Stimulated activated CD4-positive, alpha-beta T cell treated with anti-CD3 and anti-CD28 coated beads, Interleukin-12 subunit alpha, Interleukin-12 subunit beta, amount 100 ng/mL, for 4 hours (primary cell): ENCODE measurements around the gene ZCCHC7.
"Not testable (repeated sequence)": the region's sequence is repeated elsewhere in the genome, so short reads cannot be mapped to it uniquely, and the experiment has no call there.

ENCODE experiments used
- DNase-seq: peaks from one replicate; pipeline ENCODE4 v3.0.0-alpha.2; 2020

The ZCCHC7 gene

DNA sequence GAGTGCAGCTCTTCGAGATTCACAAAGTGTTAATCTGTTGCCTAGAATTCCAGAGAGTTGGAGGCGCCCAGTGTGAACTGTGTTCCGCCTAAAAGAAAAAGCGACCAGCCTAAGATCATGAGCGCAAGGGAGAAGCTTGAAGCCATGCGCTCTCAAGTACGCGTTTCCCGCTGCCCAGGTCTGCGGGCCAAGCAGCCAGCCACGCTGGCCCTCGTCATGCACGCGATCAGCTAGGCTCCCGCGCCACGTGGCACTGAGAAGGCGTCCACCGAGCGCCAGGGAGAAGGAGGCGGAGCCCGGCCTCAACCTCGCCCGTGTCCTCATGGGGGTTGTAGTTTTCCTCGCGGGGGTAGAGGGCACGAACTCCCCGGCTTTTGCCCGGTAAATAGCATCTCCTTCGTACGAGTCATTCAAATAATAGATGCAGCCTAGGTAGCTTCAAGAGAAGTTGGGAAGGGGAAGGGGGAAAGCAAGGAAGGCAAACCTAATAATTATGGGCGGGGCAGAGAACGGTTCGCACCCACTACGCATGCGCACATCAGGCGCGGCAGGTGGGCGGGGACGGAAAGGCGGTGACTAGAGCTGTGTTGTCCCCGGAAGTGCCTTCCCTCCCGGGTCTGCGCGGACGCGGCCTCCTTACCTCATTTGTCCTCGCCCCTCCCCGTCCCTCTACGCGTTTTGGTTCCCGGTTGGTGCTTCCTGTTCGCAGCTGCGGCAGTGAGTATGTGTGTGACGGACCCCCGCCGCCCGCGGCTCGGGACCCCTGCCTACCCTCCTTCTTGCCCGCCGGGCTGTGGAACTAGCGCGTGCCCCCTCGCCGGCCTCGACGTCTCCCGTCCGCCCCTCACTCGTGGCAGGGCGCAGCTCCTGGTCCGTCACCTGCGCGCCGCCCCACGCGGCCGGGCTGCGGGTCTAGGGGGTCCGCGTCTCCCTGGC is at the start of gene ZCCHC7:
ZCCHC7 (plus strand) TSS at position 668 of the 936 bp plus-strand sequence.
- DNase-seq, result peak; percentile 96

DNA sequence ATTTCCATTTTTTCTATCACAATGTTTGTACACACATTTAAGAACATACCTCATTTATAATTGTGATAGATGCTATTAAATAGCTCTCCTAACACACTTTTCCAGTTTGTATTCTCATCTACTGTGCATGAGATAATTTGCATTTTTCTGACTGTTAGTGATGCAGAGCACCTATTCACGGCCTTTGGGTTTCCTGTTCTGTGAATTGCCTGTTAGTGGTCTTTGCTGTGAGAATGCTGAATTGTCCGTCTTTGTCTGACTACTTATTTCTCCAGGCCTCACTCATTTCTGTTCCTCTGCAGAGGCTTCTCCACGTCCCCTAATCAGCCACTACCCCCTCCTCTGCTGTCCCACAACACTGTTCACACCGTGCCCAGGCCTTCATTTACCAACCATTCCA is 45.6 kb upstream of the ZCCHC7 start:
- DNase-seq, result not testable (repeated sequence)

DNA sequence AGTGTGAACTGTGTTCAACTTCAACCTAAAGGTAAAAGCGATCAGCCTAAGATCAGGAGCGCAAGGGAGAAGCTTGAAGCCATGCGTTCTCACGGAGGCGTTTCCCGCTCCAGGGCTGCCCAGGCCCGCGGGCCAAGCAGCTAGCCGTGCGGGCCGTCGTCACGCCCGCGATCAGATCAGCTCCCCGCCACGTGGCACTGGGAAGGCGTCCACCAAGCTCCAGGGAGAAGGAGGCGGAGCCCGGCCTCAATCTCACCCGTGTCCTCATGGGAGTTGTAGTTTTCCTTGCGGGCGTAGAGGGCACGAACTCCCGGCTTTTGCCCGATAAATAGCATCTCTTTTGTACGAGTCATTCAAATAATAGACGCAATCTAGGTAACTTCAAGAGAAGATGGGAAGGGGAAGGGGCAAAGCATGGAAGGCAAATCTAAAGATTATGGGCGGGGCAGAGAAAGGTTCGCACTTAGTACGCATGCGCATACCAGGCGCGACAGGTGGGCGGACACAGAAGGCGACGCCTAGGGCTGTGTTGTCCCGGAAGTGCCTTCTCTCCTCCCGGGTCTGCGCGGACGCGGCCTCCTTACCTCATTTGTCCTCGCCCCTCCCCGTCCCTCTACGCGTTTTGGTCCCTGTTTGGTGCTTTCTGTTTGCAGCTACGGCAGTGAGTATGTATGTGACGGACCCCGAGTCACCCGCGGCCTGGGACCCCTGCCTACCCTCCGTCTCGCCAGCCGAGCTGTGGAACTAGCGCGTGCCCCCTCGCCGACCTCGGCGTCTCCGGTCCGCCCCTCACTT is 40.8 kb upstream of the ZCCHC7 start:
- peak; percentile 87 for DNase-seq

DNA sequence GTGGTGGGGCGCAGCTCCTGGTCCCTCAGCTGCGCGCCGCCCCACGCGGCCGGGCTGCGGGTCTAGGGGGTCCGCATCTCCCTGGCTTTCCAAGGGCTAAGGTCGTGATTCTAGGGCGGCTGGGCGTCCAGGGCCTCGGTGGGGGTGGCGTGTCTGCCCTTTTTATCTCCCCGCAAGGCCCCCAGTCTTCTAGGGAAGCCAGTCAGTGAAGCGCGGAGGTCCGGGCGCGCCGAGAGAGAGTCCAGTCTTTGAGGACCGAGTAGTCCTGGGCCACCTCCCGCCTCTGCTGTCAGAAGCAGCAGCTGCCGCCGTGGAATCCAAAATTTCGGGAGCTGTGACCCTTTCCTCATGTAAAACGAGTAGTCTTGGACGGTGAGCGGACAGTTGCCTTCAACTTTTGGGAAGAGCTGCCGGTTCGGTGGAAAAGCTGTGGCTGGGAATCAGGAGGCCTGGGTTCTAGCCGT is 40.2 kb upstream of the ZCCHC7 start:
- not testable (repeated sequence) for DNase-seq

DNA sequence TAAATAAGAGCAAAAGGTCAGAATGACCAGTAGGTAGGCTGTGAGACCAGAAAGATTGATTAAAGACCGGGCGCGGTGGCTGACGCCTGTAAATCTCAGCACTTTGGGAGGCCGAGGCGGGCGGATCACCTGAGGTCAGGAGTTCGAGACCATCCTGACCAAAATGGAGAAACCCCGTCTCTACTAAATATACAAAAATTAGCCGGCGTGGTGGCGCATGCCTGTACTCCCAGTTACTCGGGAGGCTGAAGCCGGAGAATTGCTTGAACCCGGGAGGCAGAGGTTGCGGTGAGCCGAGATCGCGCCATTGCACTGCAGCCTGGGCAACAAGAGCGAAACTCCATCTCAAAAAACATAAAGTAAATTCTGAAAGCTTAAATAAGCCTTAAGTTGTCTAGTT is 38.9 kb upstream of the ZCCHC7 start:
- not testable (repeated sequence) for DNase-seq

DNA sequence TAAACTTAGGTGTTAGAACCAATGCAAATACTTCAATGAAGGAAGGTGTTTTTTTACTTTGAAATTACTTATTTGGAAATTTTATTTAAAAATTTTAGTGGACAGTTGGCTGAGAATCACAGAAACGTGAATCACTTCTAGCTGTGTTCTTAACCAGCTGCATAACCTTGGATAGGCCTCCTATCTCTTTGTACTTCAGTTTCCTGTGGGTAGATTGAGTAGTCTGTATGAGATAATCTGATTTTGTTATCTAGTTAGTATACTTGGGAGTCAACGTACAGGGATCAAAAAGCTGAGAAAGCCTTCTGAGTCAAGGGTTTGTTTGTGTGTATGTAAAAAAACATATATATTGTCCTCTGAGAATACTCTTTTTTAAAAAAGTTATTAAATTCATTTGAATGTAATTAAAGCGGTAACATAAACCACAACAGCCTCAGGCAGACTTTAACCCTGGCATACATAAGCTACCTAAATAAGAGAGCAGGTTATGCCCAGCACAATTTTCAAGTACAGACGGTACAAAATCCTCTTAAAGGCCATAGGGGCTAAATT is 38.1 kb upstream of the ZCCHC7 start:
- DNase-seq, result no peak

DNA sequence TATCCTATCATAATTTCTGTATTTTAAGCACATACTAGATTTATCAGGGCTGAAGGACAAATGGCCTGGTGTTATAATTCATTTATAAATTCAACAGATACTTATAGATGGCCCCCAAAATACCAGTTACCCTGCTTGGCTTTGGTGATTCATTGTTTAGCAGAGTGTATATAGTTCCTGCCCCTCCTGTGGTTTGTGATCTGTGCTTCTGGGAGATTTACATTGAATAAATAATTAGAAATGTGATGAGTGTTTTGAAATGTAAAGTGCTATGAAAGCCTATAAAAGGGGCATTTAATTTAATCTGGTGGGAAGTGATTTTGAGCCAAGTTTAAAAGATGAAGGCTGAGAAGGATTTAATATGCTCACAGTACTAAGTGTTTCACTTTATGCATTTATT is 36.7 kb upstream of the ZCCHC7 start:
- DNase-seq, result no peak

DNA sequence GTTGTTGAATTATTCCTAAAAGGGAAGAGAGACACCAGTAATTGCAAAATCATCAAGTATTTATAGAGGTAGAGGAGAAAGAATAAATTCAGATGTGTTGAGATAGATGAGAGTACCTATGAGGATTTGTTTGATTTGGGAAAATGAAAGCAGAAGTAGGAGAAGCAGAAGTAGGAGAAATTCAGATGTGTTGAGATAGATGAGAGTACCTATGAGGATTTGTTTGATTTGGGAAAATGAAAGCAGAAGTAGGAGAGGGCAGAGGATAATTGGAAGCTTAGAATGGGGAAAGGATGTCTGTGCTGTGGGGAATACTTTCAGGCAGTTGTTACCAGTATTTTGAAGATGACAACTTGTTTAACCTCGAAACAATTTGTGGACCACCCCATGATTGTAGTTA is 35.1 kb upstream of the ZCCHC7 start:
- no peak for DNase-seq

DNA sequence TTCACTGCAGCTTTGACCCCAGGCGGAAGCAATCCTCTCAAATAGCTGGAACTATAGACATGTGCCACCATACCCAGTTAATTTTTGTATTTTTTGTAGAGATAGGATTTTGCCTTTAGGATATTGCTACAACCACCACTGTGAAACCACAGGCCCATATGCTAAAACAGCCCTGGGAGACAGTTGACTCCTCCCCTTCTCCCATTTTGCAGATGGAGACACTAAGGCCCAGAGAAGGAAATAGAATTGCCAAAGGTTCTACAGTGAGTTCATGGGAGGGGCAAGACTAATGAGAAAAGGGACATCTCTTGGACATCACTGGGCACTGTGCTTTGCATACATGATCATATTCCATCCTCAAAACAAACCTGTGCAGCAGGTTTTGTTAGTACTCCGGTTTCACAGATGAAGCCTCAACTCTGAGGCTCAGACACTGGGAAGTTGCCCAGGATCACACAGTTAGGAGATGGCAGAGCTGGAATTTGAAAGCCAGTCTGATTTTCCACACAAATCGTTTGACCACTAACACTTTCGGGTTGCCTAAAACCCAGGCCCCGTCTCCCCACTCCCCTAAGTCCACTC is 27.6 kb upstream of the ZCCHC7 start:
- DNase-seq, result not testable (repeated sequence)

DNA sequence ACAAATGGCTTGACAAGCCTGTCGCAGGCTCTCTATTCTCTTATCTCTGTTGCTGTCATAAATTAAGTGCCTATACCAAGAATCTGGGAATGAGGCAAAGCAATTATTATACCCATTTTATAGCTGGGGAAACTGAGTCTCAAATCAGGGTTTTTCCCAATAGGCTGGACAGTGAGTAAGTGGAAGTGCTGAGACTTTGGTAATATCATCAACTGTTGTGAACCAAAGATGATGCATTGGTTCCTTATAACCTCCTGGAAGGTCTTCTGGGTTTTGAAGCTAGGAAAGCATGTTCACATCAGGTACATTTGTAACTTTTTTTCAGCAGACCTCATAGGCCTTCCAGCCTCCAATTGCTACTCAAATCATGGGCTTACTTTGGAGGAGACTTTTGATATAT is 25.6 kb upstream of the ZCCHC7 start:
- no peak for DNase-seq

DNA sequence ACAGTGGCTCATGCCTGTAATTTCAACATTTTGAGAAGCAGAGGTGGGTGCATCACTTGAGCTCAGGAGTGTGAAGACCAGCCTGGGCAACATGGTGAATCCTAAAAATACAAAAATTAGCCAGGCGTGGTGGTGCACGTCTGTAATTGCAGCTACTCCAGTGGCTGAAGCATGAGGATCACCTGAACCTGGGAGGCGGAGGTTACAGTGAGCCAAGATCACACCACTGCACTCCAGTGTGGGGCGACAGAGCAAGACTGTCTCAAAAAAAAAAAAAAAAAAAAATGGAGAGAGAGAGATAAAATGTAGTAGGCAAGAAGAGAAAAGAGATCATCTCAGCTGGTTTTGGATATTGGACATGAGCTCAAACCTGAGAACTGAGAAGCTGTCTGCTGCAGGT is 23.7 kb upstream of the ZCCHC7 start:
- no peak for DNase-seq

DNA sequence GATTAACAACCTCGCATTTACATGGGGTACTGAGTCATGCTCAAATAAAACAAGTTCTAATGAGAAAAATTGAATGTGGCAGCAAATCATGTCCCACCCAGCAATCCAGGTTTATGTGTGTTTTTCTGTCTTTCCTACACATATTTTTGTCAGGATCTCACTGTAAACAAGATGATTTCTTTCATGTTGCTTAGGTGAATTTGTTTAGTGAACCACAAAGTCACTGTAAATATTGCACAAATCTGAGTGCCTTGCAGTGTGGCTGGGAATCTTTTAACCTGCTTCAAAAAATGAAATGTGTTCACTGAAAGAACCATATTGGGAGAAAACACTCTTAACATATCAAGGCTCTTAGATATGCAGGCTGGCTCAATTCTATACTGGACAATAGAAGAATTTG is 23.1 kb upstream of the ZCCHC7 start:
- no peak for DNase-seq

DNA sequence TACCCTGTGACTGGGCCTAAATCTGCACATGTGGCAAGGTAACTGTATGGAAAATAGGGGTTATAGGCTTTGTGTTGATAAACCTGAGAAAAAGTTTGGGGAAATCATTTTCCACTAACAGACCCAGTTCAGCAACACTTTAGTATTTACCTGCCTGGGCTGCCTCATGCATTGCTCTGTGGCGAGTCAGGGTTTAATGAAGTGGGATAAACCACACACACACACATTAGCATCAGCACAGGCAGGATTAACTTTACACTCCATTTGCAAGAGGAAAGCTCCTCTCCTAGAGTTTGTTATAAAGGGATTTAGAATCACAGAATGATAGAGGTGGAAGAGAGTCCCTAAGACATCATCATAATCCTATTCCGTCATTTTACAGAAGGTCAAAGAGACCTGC is 20.0 kb upstream of the ZCCHC7 start:
- DNase-seq, result no peak

DNA sequence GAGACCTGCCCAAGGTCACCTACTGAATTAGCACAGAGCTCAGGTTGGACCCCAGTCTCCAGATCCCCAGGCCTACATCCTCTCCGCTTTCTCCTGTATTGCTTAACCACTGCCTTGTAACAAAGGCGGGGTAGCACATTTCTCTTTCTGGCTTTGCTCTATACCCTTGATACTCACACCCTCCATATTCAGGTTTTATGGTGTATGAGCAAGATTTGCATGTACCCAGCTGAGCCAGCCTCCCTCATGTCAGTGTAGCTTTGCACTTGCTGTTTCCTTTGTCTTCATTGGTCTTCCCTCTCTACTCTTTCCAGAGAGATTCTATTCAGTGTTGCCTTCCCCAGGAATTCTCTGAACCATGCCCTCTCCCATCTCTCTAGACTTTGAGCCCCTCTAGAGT is 19.6 kb upstream of the ZCCHC7 start:
- no peak for DNase-seq

DNA sequence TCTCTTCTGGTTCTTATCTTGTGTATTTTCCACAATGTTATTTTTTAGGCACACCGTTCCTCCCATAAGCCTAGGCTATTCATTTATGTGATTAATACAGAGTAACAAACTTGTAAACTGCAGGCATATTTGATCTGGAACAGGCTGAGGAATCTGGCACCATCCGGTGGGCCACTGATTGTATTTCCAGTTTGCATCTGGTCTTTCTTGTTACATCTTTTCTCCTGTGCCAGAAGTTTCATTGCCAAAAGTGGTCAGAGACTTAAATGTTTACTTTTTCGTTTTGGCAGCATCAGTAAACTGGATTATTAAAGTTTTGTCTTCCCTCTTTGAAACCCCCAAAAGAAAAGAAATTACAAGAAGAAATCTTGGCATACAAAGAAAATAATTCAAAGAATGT is 17.9 kb upstream of the ZCCHC7 start:
- no peak for DNase-seq

DNA sequence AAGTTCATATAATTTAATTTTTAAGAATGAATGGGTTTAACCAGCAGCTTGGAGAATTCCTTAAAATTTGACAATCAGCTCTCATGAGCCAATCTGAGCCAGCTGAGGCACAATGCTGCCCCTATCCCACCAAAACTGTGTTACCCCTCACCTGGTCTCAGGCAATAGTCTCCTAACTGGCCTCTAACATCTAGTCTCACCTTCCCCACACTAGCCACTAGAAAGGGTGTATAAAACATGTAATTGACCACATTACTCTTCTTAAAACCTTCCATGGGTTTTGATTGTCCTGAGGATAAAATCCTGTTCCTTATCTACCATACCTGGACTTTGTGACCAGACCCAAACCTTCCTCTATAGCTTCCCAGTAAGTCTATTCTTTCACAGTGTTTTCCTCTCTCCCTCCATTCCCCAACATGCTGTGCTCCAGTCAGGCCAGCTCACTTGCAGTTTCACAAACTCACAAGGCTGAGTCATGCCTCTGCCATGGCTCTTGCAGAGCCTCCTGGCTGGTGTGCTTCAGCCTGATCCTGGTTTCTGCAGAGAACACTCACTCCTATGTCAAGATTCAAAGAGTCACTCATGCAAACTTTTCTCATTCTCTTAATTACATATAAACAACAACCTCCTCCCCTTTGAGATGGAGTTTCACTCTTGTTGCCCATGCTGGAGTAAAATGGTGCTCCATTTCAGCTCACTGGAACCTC is 16.0 kb upstream of the ZCCHC7 start:
- DNase-seq, result peak; percentile 5

DNA sequence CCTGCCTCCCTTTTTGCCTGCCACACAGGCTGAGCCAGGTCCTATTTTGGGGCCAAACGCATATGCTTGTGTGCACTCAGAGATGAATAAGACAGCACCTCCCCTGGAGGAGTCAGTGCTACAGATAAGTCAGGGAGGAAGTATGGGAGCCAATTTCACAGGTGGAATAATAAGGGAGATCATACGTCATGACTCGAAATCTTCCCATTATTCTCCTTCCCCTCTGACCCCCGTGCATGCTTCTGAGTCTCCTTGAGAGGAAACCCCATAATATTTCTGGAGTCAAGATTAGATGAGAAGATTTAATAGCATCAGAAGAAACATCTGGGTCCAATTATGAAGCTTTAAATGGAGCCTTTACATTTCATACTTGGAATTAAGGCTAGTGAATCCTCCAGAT is 15.1 kb upstream of the ZCCHC7 start:
- DNase-seq, result no peak

DNA sequence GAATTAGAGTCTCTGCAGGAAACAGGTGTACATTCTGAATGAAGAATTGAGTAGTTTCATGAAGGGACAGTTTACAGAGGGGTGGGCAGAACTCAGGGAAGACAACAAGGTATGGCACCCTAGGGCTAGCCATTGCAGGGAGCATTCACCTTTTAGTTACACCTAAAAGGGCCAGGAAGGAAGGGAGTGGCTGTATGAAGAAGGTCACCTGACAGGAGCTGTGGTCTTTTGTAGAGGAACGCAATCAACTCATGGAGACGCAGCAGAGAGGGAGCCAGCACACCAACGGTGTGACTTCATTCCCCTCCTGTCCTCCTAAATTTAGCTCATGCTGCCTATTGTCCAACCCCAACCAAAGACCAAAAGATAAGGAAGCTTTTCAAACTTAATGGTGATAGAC is 12.7 kb upstream of the ZCCHC7 start:
- DNase-seq, result no peak

DNA sequence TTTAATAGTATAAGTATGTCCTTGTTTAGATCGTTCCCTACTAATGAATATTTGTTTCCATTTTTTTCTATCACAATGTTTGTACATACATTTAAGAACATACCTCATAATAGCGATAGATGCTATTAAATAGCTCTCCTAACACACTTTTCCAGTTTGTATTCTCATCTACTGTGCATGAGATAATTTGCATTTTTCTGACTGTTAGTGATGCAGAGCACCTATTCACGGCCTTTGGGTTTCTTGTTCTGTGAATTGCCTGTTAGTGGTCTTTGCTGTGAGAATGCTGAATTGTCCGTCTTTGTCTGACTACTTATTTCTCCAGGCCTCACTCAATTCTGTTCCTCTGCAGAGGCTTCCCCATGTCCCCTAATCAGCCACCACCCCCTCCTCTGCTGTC is 5.9 kb upstream of the ZCCHC7 start:
- not testable (repeated sequence) for DNase-seq

DNA sequence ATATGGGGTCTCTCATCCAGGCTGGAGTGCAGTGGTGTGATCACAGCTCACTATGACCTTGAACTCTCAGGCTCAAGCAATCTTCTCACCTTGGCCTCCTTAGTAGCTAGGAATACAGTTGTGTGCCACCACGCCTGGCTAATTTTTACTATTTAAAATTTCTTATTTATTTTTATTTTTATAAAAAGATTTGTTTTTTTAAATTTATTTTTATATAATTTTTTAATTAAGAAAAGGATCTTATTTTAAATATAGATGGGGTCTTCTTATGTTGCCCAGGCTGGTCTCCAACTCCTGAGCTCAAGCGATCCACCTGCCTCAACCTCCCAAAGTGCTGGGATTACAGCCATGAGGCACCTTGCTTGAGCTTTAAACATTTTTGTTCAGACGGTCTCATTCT is 2.4 kb upstream of the ZCCHC7 start:
- DNase-seq, result no peak

DNA sequence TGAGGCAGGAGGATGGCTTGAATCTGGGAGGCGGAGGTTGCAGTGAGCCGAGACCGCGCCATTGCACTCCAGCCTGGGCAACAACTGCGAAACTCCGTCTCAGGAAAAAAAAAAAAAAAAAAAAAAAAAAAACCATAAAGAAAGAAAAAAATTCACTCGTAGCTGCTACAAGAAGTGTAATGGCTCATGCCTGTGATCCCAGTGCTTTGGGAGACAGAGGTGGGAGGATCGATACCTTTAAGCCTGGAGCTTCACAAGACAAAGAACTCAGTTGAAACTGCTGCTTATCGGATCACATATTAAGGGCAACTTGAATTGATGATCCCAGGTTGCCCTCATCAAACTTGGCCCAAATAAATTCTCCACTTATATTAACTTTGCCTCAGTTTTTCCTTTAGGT is 1.0 kb upstream of the ZCCHC7 start:
- DNase-seq, result no peak

DNA sequence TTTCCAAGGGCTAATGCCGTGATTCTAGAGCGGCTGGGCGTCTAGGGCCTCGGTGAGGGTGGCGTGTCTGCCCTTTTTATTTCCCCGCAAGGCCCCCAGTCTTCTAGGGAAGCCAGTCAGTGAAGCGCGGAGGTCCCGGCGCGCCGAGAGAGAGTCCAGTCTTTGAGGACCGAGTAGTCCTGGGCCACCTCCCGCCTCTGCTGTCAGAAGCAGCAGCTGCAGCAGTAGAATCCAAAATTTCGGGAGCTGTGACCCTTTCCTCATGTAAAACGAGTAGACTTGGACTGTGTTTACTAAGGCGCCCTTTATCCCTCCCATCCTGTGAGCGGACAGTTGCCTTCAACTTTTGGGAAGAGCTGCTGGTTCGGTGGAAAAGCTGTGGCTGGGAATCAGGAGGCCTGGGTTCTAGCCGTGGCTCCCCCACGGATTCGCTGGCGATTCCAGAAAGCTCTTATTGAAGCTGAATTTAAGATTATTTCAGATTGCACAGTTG is 515 bp downstream of the ZCCHC7 start:
- not testable (repeated sequence) for DNase-seq
